Osteoblast (primary cell): ENCODE measurements around the gene ANKRD24. TPM values are rescaled to one million over a fixed set of nuclear protein-coding genes. Genes with fewer than 3 reads are reported as not detected.

Experiments
- DNase-seq: peaks from one replicate; pipeline ENCODE4 v3.0.0; 2011; ENCODE audit warnings: low spot score, mixed read lengths; ENCODE audit not compliant: insufficient read length; ENCODE audit errors: missing footprints
- H2AFZ ChIP-seq: 2 replicates; pipeline ENCODE4 v1.6.0; 2011; ENCODE audit warnings: mild to moderate bottlenecking, low read length
- H3K27ac ChIP-seq: 2 replicates; pipeline ENCODE4 v1.5.1; 2011; ENCODE audit warnings: mild to moderate bottlenecking, low read depth, low read length, moderate library complexity
- H3K27me3 ChIP-seq: 2 replicates; pipeline ENCODE4 v1.6.0; 2012; ENCODE audit warnings: mild to moderate bottlenecking, control low read depth, inconsistent platforms, low read length, moderate library complexity; ENCODE audit not compliant: insufficient read depth
- H3K36me3 ChIP-seq: 2 replicates; pipeline ENCODE4 v1.5.1; 2011; ENCODE audit warnings: mild to moderate bottlenecking, low read length, control low read depth, moderate library complexity; ENCODE audit not compliant: insufficient read depth
- H3K4me1 ChIP-seq: 2 replicates; pipeline ENCODE4 v1.5.1; 2011; ENCODE audit warnings: mild to moderate bottlenecking, low read length, control low read depth, moderate library complexity; ENCODE audit not compliant: insufficient read depth
- H3K4me2 ChIP-seq: 2 replicates; pipeline ENCODE4 v1.6.0; 2011; ENCODE audit warnings: mild to moderate bottlenecking, low read length; ENCODE audit not compliant: insufficient read depth
- H3K4me3 ChIP-seq: fragments of 200-600 bp; sonication (generic); 3 replicates; pipeline ENCODE4 v1.5.1; 2012; ENCODE audit warnings: mild to moderate bottlenecking, low read length, inconsistent platforms; ENCODE audit not compliant: insufficient read depth
- H3K79me2 ChIP-seq: 2 replicates; pipeline ENCODE4 v1.6.0; 2012; ENCODE audit warnings: mild to moderate bottlenecking, low read length, control low read depth, inconsistent platforms; ENCODE audit not compliant: insufficient read depth
- H3K9me3 ChIP-seq: 2 replicates; pipeline ENCODE4 v1.5.1; 2011; ENCODE audit warnings: low read depth, low read length, control low read depth
- H4K20me1 ChIP-seq: 2 replicates; pipeline ENCODE4 v1.6.0; 2012; ENCODE audit warnings: mild to moderate bottlenecking, low read length, control low read depth; ENCODE audit not compliant: insufficient read depth
- total RNA-seq: library from RNA; depleted of rRNA; stranded (reverse); fragments of >200 nt; gene quantifications from 2 replicates; pipeline ENCODE4 v1.2.3, GENCODE V29; 2012
- TF ChIP-seq, protein P1 (sequence below): IDR thresholded peaks from 2 replicates; pipeline ENCODE4 v1.5.1; 2011; ENCODE audit warnings: mild to moderate bottlenecking, low read depth, low read length, moderate library complexity; ENCODE audit errors: extremely low read depth

The ANKRD24 gene
- total RNA-seq, 1 donor = 0.72 TPM

DNA sequence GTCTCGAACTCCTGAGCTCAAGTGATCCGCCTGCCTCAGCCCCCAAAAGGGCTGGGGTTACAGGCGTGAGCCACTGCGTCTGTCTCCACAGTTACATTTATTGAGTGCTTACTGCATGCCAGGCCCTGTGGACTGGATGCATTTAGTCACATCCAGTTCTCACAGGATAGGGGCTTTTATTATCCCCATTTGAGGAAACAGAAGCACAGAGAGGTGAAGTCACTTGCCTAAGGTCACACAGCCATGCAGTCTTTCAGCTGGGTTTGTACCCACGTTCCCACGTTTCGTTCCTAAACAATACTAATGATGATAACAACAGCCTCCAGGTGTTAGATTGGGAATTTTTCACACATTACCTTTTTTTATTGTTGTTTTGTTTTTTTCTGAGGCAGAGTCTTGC, 37.7 kb downstream of the ANKRD24 start:
- TF ChIP-seq, protein P1, sequence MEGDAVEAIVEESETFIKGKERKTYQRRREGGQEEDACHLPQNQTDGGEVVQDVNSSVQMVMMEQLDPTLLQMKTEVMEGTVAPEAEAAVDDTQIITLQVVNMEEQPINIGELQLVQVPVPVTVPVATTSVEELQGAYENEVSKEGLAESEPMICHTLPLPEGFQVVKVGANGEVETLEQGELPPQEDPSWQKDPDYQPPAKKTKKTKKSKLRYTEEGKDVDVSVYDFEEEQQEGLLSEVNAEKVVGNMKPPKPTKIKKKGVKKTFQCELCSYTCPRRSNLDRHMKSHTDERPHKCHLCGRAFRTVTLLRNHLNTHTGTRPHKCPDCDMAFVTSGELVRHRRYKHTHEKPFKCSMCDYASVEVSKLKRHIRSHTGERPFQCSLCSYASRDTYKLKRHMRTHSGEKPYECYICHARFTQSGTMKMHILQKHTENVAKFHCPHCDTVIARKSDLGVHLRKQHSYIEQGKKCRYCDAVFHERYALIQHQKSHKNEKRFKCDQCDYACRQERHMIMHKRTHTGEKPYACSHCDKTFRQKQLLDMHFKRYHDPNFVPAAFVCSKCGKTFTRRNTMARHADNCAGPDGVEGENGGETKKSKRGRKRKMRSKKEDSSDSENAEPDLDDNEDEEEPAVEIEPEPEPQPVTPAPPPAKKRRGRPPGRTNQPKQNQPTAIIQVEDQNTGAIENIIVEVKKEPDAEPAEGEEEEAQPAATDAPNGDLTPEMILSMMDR = no peak
- no peak for DNase-seq

GRCh38 chr19:4224470-4224869, 42.0 kb downstream of the ANKRD24 start:
- TF ChIP-seq, protein P1 = no peak
- no peak overlapping the region for H3K4me3 ChIP-seq

More for the DNA sequence above, 37.7 kb downstream of the ANKRD24 start:
- no peaks in the 10 kb centered on the region for H4K20me1 ChIP-seq
- H3K27ac ChIP-seq = no peak overlapping the region
- no peaks in the 10 kb centered on the region for H3K9me3 ChIP-seq
- no peaks in the 10 kb centered on the region for H3K4me1 ChIP-seq
- H3K4me2 ChIP-seq = no peak overlapping the region
- no peaks in the 10 kb centered on the region for H3K36me3 ChIP-seq
- no peak overlapping the region for H3K4me3 ChIP-seq
- no peaks in the 10 kb centered on the region for H3K27me3 ChIP-seq
- H2AFZ ChIP-seq = no peak overlapping the region
- H3K79me2 ChIP-seq = no peaks in the 10 kb centered on the region

GRCh38 chr19:4225885-4226284, 43.4 kb downstream of the ANKRD24 start:
- H3K4me1 ChIP-seq = peaks cover 12% of the 10 kb centered on the region
- H3K79me2 ChIP-seq = no peaks in the 10 kb centered on the region
- no peak overlapping the region for H3K4me3 ChIP-seq
- H2AFZ ChIP-seq = no peak overlapping the region
- peaks cover 20% of the 10 kb centered on the region for H3K27me3 ChIP-seq
- no peaks in the 10 kb centered on the region for H4K20me1 ChIP-seq
- TF ChIP-seq, protein P1 = no peak
- no peak for DNase-seq
- no peaks in the 10 kb centered on the region for H3K9me3 ChIP-seq
- H3K4me2 ChIP-seq = no peak overlapping the region
- H3K36me3 ChIP-seq = no peaks in the 10 kb centered on the region
- no peak overlapping the region for H3K27ac ChIP-seq

More at GRCh38 chr19:4224470-4224869, 42.0 kb downstream of the ANKRD24 start:
- H3K4me2 ChIP-seq = no peak overlapping the region
- no peaks in the 10 kb centered on the region for H3K79me2 ChIP-seq
- H3K4me1 ChIP-seq = peaks cover 9% of the 10 kb centered on the region
- no peaks in the 10 kb centered on the region for H3K36me3 ChIP-seq
- no peak overlapping the region for H3K27ac ChIP-seq
- H2AFZ ChIP-seq = no peak overlapping the region
- no peaks in the 10 kb centered on the region for H3K9me3 ChIP-seq
- H3K27me3 ChIP-seq = peaks cover 20% of the 10 kb centered on the region
- H4K20me1 ChIP-seq = no peaks in the 10 kb centered on the region
- no peak for DNase-seq

DNA sequence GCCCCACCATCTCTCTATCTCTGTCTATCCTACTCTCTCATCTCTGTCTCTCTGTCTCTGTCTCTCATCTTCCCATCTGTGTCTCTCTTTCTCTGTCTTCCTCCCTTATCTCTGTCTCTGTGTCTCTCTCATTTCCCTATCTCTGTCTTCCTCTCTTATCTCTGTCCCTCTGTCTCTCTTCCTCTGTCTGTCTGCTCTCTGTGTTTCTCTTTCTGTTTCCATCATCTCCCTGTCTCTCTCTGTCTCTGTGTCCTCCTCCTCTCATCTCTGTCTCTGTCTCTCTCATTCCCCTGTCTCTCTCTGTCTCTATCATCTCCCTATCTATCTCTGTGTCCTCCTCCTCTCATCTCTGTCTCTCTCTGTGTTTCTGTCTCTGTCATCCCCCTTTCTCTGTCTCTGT, 45.3 kb downstream of the ANKRD24 start:
- TF ChIP-seq, protein P1 = no peak
- DNase-seq = no peak
- Histone ChIP-seq H3K27me3 (peaks cover 20% of the 10 kb centered on the region), H3K4me2 (no peak overlapping the region), H2AFZ (no peak overlapping the region), H3K36me3 (no peaks in the 10 kb centered on the region), H3K27ac (no peak overlapping the region), H3K79me2 (no peaks in the 10 kb centered on the region), H3K4me1 (peaks cover 12% of the 10 kb centered on the region), H4K20me1 (no peaks in the 10 kb centered on the region), H3K4me3 (no peak overlapping the region), H3K9me3 (no peaks in the 10 kb centered on the region)
